K562 (cell line): ENCODE measurements around the gene ERVW-1. TPM values are rescaled to one million over a fixed set of nuclear protein-coding genes. Genes with fewer than 3 reads are reported as not detected.
"Not testable (repeated sequence)": the region's sequence is repeated elsewhere in the genome, so short reads cannot be mapped to it uniquely, and the experiment has no call there.

Source experiments
- ATAC-seq: fragments of 200-7000 bp; cut with Tn5 transposase; 3 replicates; pipeline ENCODE4 v1.9.1; 2020; ENCODE audit warnings: moderate library complexity
- BruUV-seq: library from RNA; stranded (reverse); fragments of 400-500 nt; replicated peaks from 2 replicates; lab custom pipeline; 2021; lab: Mats Ljungman, UMichigan
- CTCF ChIA-PET: fragments of 300-600 bp; formaldehyde crosslinking; extraction: SDS; loops from one replicate; lab custom pipeline; 2021; ENCODE audit warnings: low intra/inter-chr PET ratio; lab: Yijun Ruan, JAX
- POLR2A ChIA-PET: fragments of 300-600, 350-650 bp; sonication (Branson Sonifier 250); formaldehyde crosslinking; extraction: SDS; loops from one replicate; lab custom pipeline; 2021; ENCODE audit warnings: antibody characterized with exemption, inconsistent platforms; lab: Yijun Ruan, JAX
- DNase-seq, 4 experiments: peaks; one replicate each; pipeline versions ENCODE4 v3.0.0 to v3.0.0-alpha.2; 2011 to 2018; ENCODE audit warnings: low spot score in 3 of 4, mixed read lengths in 3 of 4; ENCODE audit errors: extremely low read depth in 1 of 4
- FAIRE-seq: peaks from 2 replicates; lab custom pipeline; 2011; peaks lifted over from hg19 to GRCh38; lab: Jason Lieb, UNC
- H2AFZ ChIP-seq: 2 replicates; pipeline ENCODE4 v1.6.0; 2011; ENCODE audit warnings: low read depth, low read length, control low read depth, inconsistent platforms
- H3K27ac ChIP-seq: fragments of 200-600 bp; 3 replicates; pipeline ENCODE4 v1.8.0; 2011; ENCODE audit warnings: low read depth, mild to moderate bottlenecking, control low read depth, inconsistent platforms, low read length, moderate library complexity, mixed read lengths; ENCODE audit errors: extremely low read depth
- H3K27me3 ChIP-seq, 2 experiments: fragments of 300-600 bp in 1 of 2; 2 replicates in 1 of 2; 3 replicates in 1 of 2; pipeline versions ENCODE4 v1.6.0 to v1.8.0; 2011; ENCODE audit warnings: inconsistent platforms in 2 of 2, low read length in 2 of 2, mild to moderate bottlenecking in 1 of 2, mixed read lengths in 1 of 2, moderate library complexity in 1 of 2; ENCODE audit not compliant: control insufficient read depth in 2 of 2, insufficient read depth in 2 of 2
- H3K36me3 ChIP-seq: fragments of 300-600 bp; 3 replicates; pipeline ENCODE4 v1.8.0; 2011; ENCODE audit warnings: mild to moderate bottlenecking, low read length, inconsistent platforms; ENCODE audit not compliant: control insufficient read depth, insufficient read depth
- H3K4me1 ChIP-seq, 2 experiments: fragments of 200-600 bp in 1 of 2; replicated peaks in 1 of 2; 2 replicates in 1 of 2; 3 replicates in 1 of 2; pipeline versions ENCODE4 v1.5.1 to v1.8.0; 2011; ENCODE audit warnings: inconsistent platforms in 2 of 2, low read length in 2 of 2, mild to moderate bottlenecking in 1 of 2, mixed read lengths in 1 of 2, moderate library complexity in 1 of 2; ENCODE audit not compliant: control insufficient read depth in 2 of 2, insufficient read depth in 2 of 2
- H3K4me2 ChIP-seq: 2 replicates; pipeline ENCODE4 v1.6.1; 2011; ENCODE audit warnings: low read length, control low read depth, inconsistent platforms, mixed read lengths; ENCODE audit not compliant: insufficient read depth
- H3K4me3 ChIP-seq: fragments of 200-600 bp; sonication (generic), shearing (Covaris generic); 2 replicates; pipeline ENCODE4 v1.5.1; 2016; ENCODE audit warnings: control low read depth, inconsistent platforms
- H3K79me2 ChIP-seq: fragments of 200-600 bp; 3 replicates; pipeline ENCODE4 v1.8.0; 2011; ENCODE audit warnings: low read length, inconsistent platforms; ENCODE audit not compliant: control insufficient read depth, insufficient read depth
- H3K9ac ChIP-seq, 2 experiments: 2 replicates each; pipeline versions ENCODE4 v1.6.0 to v1.6.1; 2011; ENCODE audit warnings: low read depth in 2 of 2, low read length in 2 of 2, control low read depth in 1 of 2, inconsistent platforms in 1 of 2, mild to moderate bottlenecking in 1 of 2, mixed read lengths in 1 of 2; ENCODE audit not compliant: insufficient read depth in 1 of 2
- H3K9me1 ChIP-seq: one replicate; pipeline ENCODE4 v1.6.0; 2011; ENCODE audit warnings: inconsistent platforms, mild to moderate bottlenecking, low read length, moderate library complexity; ENCODE audit not compliant: control insufficient read depth, insufficient read depth
- H3K9me3 ChIP-seq: replicated peaks from 2 replicates; pipeline ENCODE4 v1.5.1; 2011; ENCODE audit warnings: low read depth, low read length, inconsistent platforms; ENCODE audit not compliant: control insufficient read depth, insufficient read depth
- H4K20me1 ChIP-seq: replicated peaks from 2 replicates; pipeline ENCODE4 v1.6.1; 2011; ENCODE audit warnings: low read length, inconsistent platforms, mixed read lengths; ENCODE audit not compliant: control insufficient read depth, insufficient read depth
- SETDB1 ChIP-seq: IDR thresholded peaks from one replicate; pipeline ENCODE4 v1.6.1; 2012; ENCODE audit warnings: low read length, control low read depth, inconsistent platforms
- WGBS: fragments of 100-300 bp; shearing (Covaris generic); methylation state at CpG from one replicate; pipeline ENCODE4 v1.1.6; 2016; ENCODE audit warnings: low coverage, mixed read lengths; ENCODE audit not compliant: insufficient coverage; ENCODE audit errors: missing lambda C conversion rate; 5-methylcytosine and 5-hydroxymethylcytosine counted together
- in situ Hi-C: fragments of 300-500 bp; cut with MboI; formaldehyde crosslinking; loops from 4 replicates; pipeline ENCODE4 v1.15.0; 2018; ENCODE audit warnings: inconsistent platforms, mixed read lengths
- intact Hi-C: fragments of 100-400 bp; cut with micrococcal nuclease; formaldehyde crosslinking; loops from 2 replicates; pipeline ENCODE4 v1.14.2; 2022
- polyA plus RNA-seq, 8 experiments: library from polyadenylated mRNA; depleted of rRNA in 4 of 8; stranded (reverse) in 5 of 8; unstranded in 3 of 8; fragments of >200 nt; fragmentation: Nextera tagmentation in 2 of 8; fragmentation: Illumina TruSeq in 1 of 8; extraction: Ambion mirVana in 2 of 8; extraction: Trizol in 1 of 8; gene quantifications; 2 replicates each; pipeline versions ENCODE4 v1.2.1 to v1.2.3, GENCODE V29; 2011 to 2014; ENCODE audit warnings: inconsistent platforms in 1 of 8, missing spikeins in 1 of 8
- total RNA-seq, 7 experiments: library from RNA; depleted of rRNA in 6 of 7; stranded (reverse); fragments of >200 nt in 6 of 7; fragmentation: Illumina TruSeq in 2 of 7; extraction: Trizol in 2 of 7; gene quantifications; 2 replicates each; pipeline versions ENCODE4 v1.2.1 to v1.2.3, GENCODE V29; 2011 to 2021; ENCODE audit warnings: low replicate concordance in 1 of 7

The ERVW-1 gene
- total and polyA plus RNA-seq, 9 of the 15 experiments (the other 6 are each of a cell fraction or from before 2014, with no cell fraction given), result not detected

GRCh38 chr7:92485267-92485892 lies 7.6 kb upstream of the ERVW-1 start:
- CTCF ChIA-PET, result no interaction called here
- no peak overlapping the region for H3K4me3 ChIP-seq
- no peaks in the 10 kb centered on the region for H3K27me3 ChIP-seq
- FAIRE-seq, result no peak
- H3K9me3 ChIP-seq, result no peaks in the 10 kb centered on the region
- peaks cover 26% of the 10 kb centered on the region; the same call in 2 of the 3 replicates for H3K36me3 ChIP-seq
- in situ Hi-C loops (no loop called here), intact Hi-C loops (loop anchor here (10.0 kb wide), 1 partner anchor 79 kb away; no protein-coding TSS in a partner anchor)
- no peak overlapping the region for H3K4me2 ChIP-seq
- no peaks in the 10 kb centered on the region; a peak in 2 of 5 replicates for H3K4me1 ChIP-seq
- no peak overlapping the region for H3K9ac ChIP-seq
- WGBS, result 70% methylated on average over 2 of the region's 2 CpGs
- no TSS peak for BruUV-seq
- no peak for TF ChIP-seq SETDB1
- H3K9me1 ChIP-seq, result no peaks in the 10 kb centered on the region
- H4K20me1 ChIP-seq, result no peaks in the 10 kb centered on the region
- no peak for DNase-seq
- H3K27ac ChIP-seq, result no peak overlapping the region
- H2AFZ ChIP-seq, result no peak overlapping the region
- POLR2A ChIA-PET, result no interaction called here
- no peaks in the 10 kb centered on the region for H3K79me2 ChIP-seq
- no peak; the same call in 2 of the 3 replicates for ATAC-seq

- H3K4me3 ChIP-seq, in situ Hi-C loops, H3K27me3 ChIP-seq, CTCF ChIA-PET, H4K20me1 ChIP-seq, DNase-seq, H3K4me1 ChIP-seq, ATAC-seq, H3K9me1 ChIP-seq, H2AFZ ChIP-seq, H3K79me2 ChIP-seq, BruUV-seq, H3K9me3 ChIP-seq, H3K9ac ChIP-seq, FAIRE-seq, H3K4me2 ChIP-seq, H3K27ac ChIP-seq: not testable (repeated sequence)
- H3K36me3 ChIP-seq, result peaks cover 21% of the 10 kb centered on the region; the same call in 2 of the 3 replicates
- POLR2A ChIA-PET, result interaction anchor here (0.8 to 1.1 kb wide), 2 partner anchors 14 to 188 kb away, joined by 3 read pairs; no protein-coding TSS in a partner anchor
- 75% methylated on average over 6 of the region's 6 CpGs for WGBS
- intact Hi-C loops, result loop anchor here (10.0 kb wide), 1 partner anchor 81 kb away; no protein-coding TSS in a partner anchor
Measured at GRCh38 chr7:92484226-92484625, 6.5 kb upstream of the ERVW-1 start.
